WTC11 (cell line): ENCODE results near the gene ZFAND3. TPM values are rescaled to one million over a fixed set of nuclear protein-coding genes. Genes with fewer than 3 reads are reported as not detected.

Source experiments
- ATAC-seq: fragments of 200-7000 bp; cut with Tn5 transposase; 2 replicates; pipeline ENCODE4 v1.10.0; 2021; ENCODE audit warnings: mild to moderate bottlenecking, moderate library complexity
- CTCF ChIA-PET: fragments of 300-600 bp; sonication (Branson Sonifier 250); formaldehyde crosslinking; loops from one replicate; lab custom pipeline; 2021; ENCODE audit warnings: antibody characterized with exemption; lab: Charles Lee
- POLR2A ChIA-PET: fragments of 350-600 bp; sonication (Branson Sonifier 250); formaldehyde crosslinking; loops from one replicate; lab custom pipeline; 2021; ENCODE audit warnings: antibody characterized with exemption; lab: Charles Lee
- DNase-seq: peaks from one replicate; pipeline ENCODE4 v3.0.0; 2021; ENCODE audit warnings: low spot score
- H3K27ac Mint-ChIP-seq: 2 replicates; pipeline ENCODE4 v1.8.0; 2021; ENCODE audit warnings: mixed read lengths
- H3K27me3 Mint-ChIP-seq: 2 replicates; pipeline ENCODE4 v1.8.0; 2021; ENCODE audit warnings: low read depth, mild to moderate bottlenecking, moderate library complexity, mixed read lengths
- H3K36me3 Mint-ChIP-seq: 2 replicates; pipeline ENCODE4 v1.8.0; 2021; ENCODE audit warnings: mixed read lengths
- H3K4me1 Mint-ChIP-seq: 2 replicates; pipeline ENCODE4 v1.8.0; 2022; ENCODE audit warnings: mixed read lengths
- H3K4me3 Mint-ChIP-seq: 2 replicates; pipeline ENCODE4 v1.8.0; 2021; ENCODE audit warnings: mild to moderate bottlenecking, moderate library complexity, mixed read lengths
- H3K9me3 Mint-ChIP-seq: 2 replicates; pipeline ENCODE4 v1.8.0; 2021; ENCODE audit warnings: mixed read lengths
- FOXP1 ChIP-seq: sonication (generic); formaldehyde crosslinking; IDR thresholded peaks from 2 replicates; pipeline ENCODE4 v1.8.0; 2022; ENCODE audit warnings: missing genetic modification reagents, mild to moderate bottlenecking, moderate library complexity, borderline replicate concordance
- GRHL2 ChIP-seq: fragments of 250-450 bp; sonication (Bioruptor Pico); IDR thresholded peaks from 2 replicates; pipeline ENCODE4 v1.8.0; 2022; ENCODE audit warnings: mild to moderate bottlenecking, moderate library complexity; ENCODE audit not compliant: insufficient replicate concordance, severe bottlenecking
- GTF2I ChIP-seq: fragments of 250-450 bp; sonication (Bioruptor Pico); conservative IDR thresholded peaks from 2 replicates; pipeline ENCODE4 v1.4.0; 2021; ENCODE audit warnings: mild to moderate bottlenecking
- JAZF1 ChIP-seq: fragments of 250-450 bp; sonication (Bioruptor Pico); IDR thresholded peaks from 2 replicates; pipeline ENCODE4 v1.9.0; 2021; ENCODE audit warnings: moderate library complexity, mild to moderate bottlenecking, inconsistent platforms
- NFATC4 ChIP-seq: fragments of 250-450 bp; sonication (Bioruptor Pico); IDR thresholded peaks from 2 replicates; pipeline ENCODE4 v1.9.0; 2021; ENCODE audit warnings: mild to moderate bottlenecking
- NR1H2 ChIP-seq: sonication (generic); formaldehyde crosslinking; IDR thresholded peaks from 2 replicates; pipeline ENCODE4 v1.9.0; 2021; ENCODE audit warnings: mild to moderate bottlenecking, moderate library complexity, missing genetic modification reagents
- SOX15 ChIP-seq: fragments of 250-450 bp; sonication (Bioruptor Pico); IDR thresholded peaks from 2 replicates; pipeline ENCODE4 v1.9.0; 2021; ENCODE audit warnings: mild to moderate bottlenecking
- SP1 ChIP-seq: sonication (generic); formaldehyde crosslinking; conservative IDR thresholded peaks from 2 replicates; pipeline ENCODE4 v1.8.1; 2022; ENCODE audit warnings: missing genetic modification reagents
- ZBTB21 ChIP-seq: sonication (generic); formaldehyde crosslinking; IDR thresholded peaks from 2 replicates; pipeline ENCODE4 v1.8.1; 2023; ENCODE audit warnings: mild to moderate bottlenecking, missing genetic modification reagents, borderline replicate concordance
- ZMAT4 ChIP-seq: fragments of 250-450 bp; sonication (Bioruptor Pico); IDR thresholded peaks from 2 replicates; pipeline ENCODE4 v1.9.0; 2021; ENCODE audit warnings: mild to moderate bottlenecking
- ZNF232 ChIP-seq: sonication (generic); formaldehyde crosslinking; IDR thresholded peaks from 2 replicates; pipeline ENCODE4 v1.8.0; 2022; ENCODE audit warnings: mild to moderate bottlenecking, missing genetic modification reagents
- ZNF423 ChIP-seq: fragments of 250-450 bp; sonication (Bioruptor Pico); IDR thresholded peaks from 2 replicates; pipeline ENCODE4 v2.1.2; 2022; ENCODE audit warnings: mild to moderate bottlenecking, moderate library complexity
- total RNA-seq: library from RNA; stranded (reverse); gene quantifications from 3 replicates; pipeline ENCODE4 v1.2.3, GENCODE V29; 2021
- TF ChIP-seq, protein P1 (sequence below): fragments of 250-450 bp; sonication (Bioruptor Pico); IDR thresholded peaks from 2 replicates; pipeline ENCODE4 v1.9.0; 2021; ENCODE audit warnings: mild to moderate bottlenecking, borderline replicate concordance
- TF ChIP-seq, protein P2 (sequence below): sonication (generic); formaldehyde crosslinking; conservative IDR thresholded peaks from 2 replicates; pipeline ENCODE4 v1.8.1; 2023; ENCODE audit warnings: mild to moderate bottlenecking, low read depth, missing genetic modification reagents, moderate library complexity
- TF ChIP-seq, protein P3 (sequence below): sonication (generic); formaldehyde crosslinking; IDR thresholded peaks from 2 replicates; pipeline ENCODE4 v1.8.1; 2023; ENCODE audit warnings: mild to moderate bottlenecking, missing genetic modification reagents, moderate library complexity
- TF ChIP-seq, protein P4 (sequence below): sonication (generic); formaldehyde crosslinking; IDR thresholded peaks from 2 replicates; pipeline ENCODE4 v1.8.0; 2022; ENCODE audit warnings: missing genetic modification reagents

Gene ZFAND3
- total RNA-seq, 1 experiment from 2014 or later, result 50.3 TPM

DNA sequence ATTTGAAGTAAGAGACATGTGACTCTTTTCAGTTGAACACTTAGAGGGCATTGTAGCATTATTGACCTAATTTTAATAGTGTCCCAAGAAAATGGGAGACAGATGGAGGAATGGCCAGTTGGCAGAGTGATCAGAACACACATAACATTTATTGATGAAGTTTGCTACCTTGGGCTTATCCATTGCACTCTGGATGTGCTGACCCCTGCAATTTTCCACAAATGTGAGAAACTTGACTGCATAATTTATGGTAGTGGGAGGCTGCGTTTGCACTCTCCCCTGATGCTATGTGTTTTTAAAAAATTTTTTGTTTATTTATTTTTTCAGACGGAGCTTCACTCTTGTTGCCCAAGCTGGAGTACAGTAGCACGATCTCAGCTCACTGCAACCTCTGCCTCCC, 95.9 kb downstream of the ZFAND3 start:
- Mint-ChIP-seq H3K27me3 (no peaks in the 10 kb centered on the region), H3K4me3 (no peak overlapping the region), H3K27ac (0 out of 2 replicates have a peak overlapping the region, but pooled peaks have one; percentile 12), H3K4me1 (peaks cover 26% of the 10 kb centered on the region), H3K36me3 (0 out of 2 replicates have a peak, but pooled peaks cover 2% of the 10 kb centered on the region), H3K9me3 (peaks cover 5% of the 10 kb centered on the region; the same call in 1 of the 2 replicates)
- ChIA-PET CTCF (interaction anchor here (0.6 kb wide), 1 partner anchor 46 kb away, joined by 4 read pairs; no protein-coding TSS in a partner anchor), POLR2A (no interaction called here)
- DNase-seq (no peak), ATAC-seq (no peak)
- TF ChIP-seq ZNF423 (CRISPR knock-in tag) (no peak), JAZF1 (CRISPR knock-in tag) (no peak), SP1 (CRISPR knock-in tag) (no peak), SOX15 (no peak)

GRCh38 chr6:37916149-37916548, 96.6 kb downstream of the ZFAND3 start:
- H3K27me3 Mint-ChIP-seq, result no peaks in the 10 kb centered on the region
- ChIA-PET POLR2A (interaction anchor here (0.6 kb wide), 1 partner anchor 8 kb away, joined by 3 read pairs; no protein-coding TSS in a partner anchor), CTCF (no interaction called here)
- H3K9me3 Mint-ChIP-seq, result peaks cover 5% of the 10 kb centered on the region; the same call in 1 of the 2 replicates
- peaks cover 33% of the 10 kb centered on the region for H3K4me1 Mint-ChIP-seq
- no peak overlapping the region for H3K27ac Mint-ChIP-seq
- no peak for ATAC-seq
- no peak for DNase-seq
- TF ChIP-seq GRHL2 (CRISPR knock-in tag), result no peak
- H3K4me3 Mint-ChIP-seq, result no peak overlapping the region
- 0 out of 2 replicates have a peak, but pooled peaks cover 2% of the 10 kb centered on the region for H3K36me3 Mint-ChIP-seq

DNA sequence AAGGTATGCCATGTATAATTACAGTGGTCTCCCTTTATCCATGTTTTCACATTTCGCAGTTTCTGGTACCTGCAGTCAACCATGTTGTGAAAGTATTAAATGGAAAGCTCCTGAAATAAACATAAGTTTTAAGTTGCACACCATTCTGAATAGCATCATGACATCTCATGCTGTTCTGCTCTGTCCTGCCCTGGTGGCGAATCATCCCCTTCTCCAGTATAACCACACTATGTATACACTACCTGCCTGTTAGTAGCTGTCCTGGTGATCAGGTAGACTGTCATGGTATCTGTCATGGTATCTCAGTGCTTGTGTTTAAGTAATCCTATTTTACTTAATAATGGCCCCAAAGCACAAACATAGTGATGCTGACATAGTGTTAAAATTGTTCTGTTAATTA, 97.1 kb downstream of the ZFAND3 start:
- no peak for TF ChIP-seq NR1H2 (CRISPR knock-in tag)
- 0 out of 2 replicates have a peak, but pooled peaks cover 2% of the 10 kb centered on the region for H3K36me3 Mint-ChIP-seq
- H3K27me3 Mint-ChIP-seq, result no peaks in the 10 kb centered on the region
- CTCF ChIA-PET, result no interaction called here
- H3K4me1 Mint-ChIP-seq, result peaks cover 33% of the 10 kb centered on the region
- H3K9me3 Mint-ChIP-seq, result peaks cover 5% of the 10 kb centered on the region; the same call in 1 of the 2 replicates
- POLR2A ChIA-PET, result interaction anchor here (0.6 kb wide), 2 partner anchors 8 to 110 kb away, joined by 3 read pairs; no protein-coding TSS in a partner anchor
- H3K27ac Mint-ChIP-seq, result no peak overlapping the region
- no peak overlapping the region for H3K4me3 Mint-ChIP-seq
- DNase-seq (no peak), ATAC-seq (no peak)

GRCh38 chr6:37917566-37917965, 98.0 kb downstream of the ZFAND3 start:
- ChIA-PET CTCF (no interaction called here), POLR2A (no interaction called here)
- no peaks in the 10 kb centered on the region for H3K27me3 Mint-ChIP-seq
- TF ChIP-seq GTF2I (no peak), ZBTB21 (CRISPR knock-in tag) (no peak), FOXP1 (CRISPR knock-in tag) (no peak), ZMAT4 (CRISPR knock-in tag) (no peak), NFATC4 (CRISPR knock-in tag) (no peak), ZNF423 (CRISPR knock-in tag) (no peak), ZNF232 (CRISPR knock-in tag) (no peak)
- TF ChIP-seq, protein P1, sequence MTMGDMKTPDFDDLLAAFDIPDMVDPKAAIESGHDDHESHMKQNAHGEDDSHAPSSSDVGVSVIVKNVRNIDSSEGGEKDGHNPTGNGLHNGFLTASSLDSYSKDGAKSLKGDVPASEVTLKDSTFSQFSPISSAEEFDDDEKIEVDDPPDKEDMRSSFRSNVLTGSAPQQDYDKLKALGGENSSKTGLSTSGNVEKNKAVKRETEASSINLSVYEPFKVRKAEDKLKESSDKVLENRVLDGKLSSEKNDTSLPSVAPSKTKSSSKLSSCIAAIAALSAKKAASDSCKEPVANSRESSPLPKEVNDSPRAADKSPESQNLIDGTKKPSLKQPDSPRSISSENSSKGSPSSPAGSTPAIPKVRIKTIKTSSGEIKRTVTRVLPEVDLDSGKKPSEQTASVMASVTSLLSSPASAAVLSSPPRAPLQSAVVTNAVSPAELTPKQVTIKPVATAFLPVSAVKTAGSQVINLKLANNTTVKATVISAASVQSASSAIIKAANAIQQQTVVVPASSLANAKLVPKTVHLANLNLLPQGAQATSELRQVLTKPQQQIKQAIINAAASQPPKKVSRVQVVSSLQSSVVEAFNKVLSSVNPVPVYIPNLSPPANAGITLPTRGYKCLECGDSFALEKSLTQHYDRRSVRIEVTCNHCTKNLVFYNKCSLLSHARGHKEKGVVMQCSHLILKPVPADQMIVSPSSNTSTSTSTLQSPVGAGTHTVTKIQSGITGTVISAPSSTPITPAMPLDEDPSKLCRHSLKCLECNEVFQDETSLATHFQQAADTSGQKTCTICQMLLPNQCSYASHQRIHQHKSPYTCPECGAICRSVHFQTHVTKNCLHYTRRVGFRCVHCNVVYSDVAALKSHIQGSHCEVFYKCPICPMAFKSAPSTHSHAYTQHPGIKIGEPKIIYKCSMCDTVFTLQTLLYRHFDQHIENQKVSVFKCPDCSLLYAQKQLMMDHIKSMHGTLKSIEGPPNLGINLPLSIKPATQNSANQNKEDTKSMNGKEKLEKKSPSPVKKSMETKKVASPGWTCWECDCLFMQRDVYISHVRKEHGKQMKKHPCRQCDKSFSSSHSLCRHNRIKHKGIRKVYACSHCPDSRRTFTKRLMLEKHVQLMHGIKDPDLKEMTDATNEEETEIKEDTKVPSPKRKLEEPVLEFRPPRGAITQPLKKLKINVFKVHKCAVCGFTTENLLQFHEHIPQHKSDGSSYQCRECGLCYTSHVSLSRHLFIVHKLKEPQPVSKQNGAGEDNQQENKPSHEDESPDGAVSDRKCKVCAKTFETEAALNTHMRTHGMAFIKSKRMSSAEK (CRISPR knock-in tag), result no peak
- TF ChIP-seq, protein P2, sequence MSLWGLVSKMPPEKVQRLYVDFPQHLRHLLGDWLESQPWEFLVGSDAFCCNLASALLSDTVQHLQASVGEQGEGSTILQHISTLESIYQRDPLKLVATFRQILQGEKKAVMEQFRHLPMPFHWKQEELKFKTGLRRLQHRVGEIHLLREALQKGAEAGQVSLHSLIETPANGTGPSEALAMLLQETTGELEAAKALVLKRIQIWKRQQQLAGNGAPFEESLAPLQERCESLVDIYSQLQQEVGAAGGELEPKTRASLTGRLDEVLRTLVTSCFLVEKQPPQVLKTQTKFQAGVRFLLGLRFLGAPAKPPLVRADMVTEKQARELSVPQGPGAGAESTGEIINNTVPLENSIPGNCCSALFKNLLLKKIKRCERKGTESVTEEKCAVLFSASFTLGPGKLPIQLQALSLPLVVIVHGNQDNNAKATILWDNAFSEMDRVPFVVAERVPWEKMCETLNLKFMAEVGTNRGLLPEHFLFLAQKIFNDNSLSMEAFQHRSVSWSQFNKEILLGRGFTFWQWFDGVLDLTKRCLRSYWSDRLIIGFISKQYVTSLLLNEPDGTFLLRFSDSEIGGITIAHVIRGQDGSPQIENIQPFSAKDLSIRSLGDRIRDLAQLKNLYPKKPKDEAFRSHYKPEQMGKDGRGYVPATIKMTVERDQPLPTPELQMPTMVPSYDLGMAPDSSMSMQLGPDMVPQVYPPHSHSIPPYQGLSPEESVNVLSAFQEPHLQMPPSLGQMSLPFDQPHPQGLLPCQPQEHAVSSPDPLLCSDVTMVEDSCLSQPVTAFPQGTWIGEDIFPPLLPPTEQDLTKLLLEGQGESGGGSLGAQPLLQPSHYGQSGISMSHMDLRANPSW (CRISPR knock-in tag), result no peak
- TF ChIP-seq, protein P3, sequence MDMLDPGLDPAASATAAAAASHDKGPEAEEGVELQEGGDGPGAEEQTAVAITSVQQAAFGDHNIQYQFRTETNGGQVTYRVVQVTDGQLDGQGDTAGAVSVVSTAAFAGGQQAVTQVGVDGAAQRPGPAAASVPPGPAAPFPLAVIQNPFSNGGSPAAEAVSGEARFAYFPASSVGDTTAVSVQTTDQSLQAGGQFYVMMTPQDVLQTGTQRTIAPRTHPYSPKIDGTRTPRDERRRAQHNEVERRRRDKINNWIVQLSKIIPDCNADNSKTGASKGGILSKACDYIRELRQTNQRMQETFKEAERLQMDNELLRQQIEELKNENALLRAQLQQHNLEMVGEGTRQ (CRISPR knock-in tag), result no peak
- TF ChIP-seq, protein P4, sequence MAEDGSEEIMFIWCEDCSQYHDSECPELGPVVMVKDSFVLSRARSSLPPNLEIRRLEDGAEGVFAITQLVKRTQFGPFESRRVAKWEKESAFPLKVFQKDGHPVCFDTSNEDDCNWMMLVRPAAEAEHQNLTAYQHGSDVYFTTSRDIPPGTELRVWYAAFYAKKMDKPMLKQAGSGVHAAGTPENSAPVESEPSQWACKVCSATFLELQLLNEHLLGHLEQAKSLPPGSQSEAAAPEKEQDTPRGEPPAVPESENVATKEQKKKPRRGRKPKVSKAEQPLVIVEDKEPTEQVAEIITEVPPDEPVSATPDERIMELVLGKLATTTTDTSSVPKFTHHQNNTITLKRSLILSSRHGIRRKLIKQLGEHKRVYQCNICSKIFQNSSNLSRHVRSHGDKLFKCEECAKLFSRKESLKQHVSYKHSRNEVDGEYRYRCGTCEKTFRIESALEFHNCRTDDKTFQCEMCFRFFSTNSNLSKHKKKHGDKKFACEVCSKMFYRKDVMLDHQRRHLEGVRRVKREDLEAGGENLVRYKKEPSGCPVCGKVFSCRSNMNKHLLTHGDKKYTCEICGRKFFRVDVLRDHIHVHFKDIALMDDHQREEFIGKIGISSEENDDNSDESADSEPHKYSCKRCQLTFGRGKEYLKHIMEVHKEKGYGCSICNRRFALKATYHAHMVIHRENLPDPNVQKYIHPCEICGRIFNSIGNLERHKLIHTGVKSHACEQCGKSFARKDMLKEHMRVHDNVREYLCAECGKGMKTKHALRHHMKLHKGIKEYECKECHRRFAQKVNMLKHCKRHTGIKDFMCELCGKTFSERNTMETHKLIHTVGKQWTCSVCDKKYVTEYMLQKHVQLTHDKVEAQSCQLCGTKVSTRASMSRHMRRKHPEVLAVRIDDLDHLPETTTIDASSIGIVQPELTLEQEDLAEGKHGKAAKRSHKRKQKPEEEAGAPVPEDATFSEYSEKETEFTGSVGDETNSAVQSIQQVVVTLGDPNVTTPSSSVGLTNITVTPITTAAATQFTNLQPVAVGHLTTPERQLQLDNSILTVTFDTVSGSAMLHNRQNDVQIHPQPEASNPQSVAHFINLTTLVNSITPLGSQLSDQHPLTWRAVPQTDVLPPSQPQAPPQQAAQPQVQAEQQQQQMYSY, result no peak
- no peak overlapping the region for H3K4me3 Mint-ChIP-seq
- 0 out of 2 replicates have a peak, but pooled peaks cover 2% of the 10 kb centered on the region for H3K36me3 Mint-ChIP-seq
- DNase-seq (no peak), ATAC-seq (no peak)
- H3K27ac Mint-ChIP-seq, result no peak overlapping the region
- H3K4me1 Mint-ChIP-seq, result peaks cover 33% of the 10 kb centered on the region
- peaks cover 5% of the 10 kb centered on the region; the same call in 1 of the 2 replicates for H3K9me3 Mint-ChIP-seq
